ENCODE measurements around the gene TMEM181.

DNA sequence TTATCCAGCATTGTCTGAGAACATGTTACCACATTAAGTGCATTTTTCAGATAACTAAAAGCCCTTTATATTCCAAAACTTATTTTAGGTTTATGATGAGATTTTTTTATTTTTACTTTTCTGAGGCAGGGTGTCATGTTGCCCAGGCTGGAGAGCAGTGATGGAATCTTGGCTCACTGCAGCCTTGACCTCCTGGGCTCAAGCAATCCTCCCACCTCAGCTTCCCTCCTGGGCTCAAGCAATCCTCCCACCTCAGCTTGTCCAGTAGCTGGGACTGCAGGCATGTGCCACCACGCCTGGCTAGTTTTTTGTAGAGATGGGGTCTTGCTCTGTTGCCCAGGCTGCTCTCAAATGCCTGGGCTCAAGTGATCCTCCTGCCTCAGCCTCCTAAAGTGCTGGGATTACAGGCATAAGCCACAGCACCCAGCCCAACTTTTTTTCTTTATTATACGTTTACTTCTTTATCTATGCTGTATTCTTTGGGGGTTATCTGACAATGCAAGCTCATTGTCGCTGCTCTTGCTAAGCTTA, 78.5 kb downstream of the TMEM181 start:
- TF ChIP-seq, protein P1, sequence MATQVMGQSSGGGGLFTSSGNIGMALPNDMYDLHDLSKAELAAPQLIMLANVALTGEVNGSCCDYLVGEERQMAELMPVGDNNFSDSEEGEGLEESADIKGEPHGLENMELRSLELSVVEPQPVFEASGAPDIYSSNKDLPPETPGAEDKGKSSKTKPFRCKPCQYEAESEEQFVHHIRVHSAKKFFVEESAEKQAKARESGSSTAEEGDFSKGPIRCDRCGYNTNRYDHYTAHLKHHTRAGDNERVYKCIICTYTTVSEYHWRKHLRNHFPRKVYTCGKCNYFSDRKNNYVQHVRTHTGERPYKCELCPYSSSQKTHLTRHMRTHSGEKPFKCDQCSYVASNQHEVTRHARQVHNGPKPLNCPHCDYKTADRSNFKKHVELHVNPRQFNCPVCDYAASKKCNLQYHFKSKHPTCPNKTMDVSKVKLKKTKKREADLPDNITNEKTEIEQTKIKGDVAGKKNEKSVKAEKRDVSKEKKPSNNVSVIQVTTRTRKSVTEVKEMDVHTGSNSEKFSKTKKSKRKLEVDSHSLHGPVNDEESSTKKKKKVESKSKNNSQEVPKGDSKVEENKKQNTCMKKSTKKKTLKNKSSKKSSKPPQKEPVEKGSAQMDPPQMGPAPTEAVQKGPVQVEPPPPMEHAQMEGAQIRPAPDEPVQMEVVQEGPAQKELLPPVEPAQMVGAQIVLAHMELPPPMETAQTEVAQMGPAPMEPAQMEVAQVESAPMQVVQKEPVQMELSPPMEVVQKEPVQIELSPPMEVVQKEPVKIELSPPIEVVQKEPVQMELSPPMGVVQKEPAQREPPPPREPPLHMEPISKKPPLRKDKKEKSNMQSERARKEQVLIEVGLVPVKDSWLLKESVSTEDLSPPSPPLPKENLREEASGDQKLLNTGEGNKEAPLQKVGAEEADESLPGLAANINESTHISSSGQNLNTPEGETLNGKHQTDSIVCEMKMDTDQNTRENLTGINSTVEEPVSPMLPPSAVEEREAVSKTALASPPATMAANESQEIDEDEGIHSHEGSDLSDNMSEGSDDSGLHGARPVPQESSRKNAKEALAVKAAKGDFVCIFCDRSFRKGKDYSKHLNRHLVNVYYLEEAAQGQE (IDR thresholded peaks at IDR 0.05; ENCODE audit: unreplicated experiment): no peak
- TF ChIP-seq, protein P2, sequence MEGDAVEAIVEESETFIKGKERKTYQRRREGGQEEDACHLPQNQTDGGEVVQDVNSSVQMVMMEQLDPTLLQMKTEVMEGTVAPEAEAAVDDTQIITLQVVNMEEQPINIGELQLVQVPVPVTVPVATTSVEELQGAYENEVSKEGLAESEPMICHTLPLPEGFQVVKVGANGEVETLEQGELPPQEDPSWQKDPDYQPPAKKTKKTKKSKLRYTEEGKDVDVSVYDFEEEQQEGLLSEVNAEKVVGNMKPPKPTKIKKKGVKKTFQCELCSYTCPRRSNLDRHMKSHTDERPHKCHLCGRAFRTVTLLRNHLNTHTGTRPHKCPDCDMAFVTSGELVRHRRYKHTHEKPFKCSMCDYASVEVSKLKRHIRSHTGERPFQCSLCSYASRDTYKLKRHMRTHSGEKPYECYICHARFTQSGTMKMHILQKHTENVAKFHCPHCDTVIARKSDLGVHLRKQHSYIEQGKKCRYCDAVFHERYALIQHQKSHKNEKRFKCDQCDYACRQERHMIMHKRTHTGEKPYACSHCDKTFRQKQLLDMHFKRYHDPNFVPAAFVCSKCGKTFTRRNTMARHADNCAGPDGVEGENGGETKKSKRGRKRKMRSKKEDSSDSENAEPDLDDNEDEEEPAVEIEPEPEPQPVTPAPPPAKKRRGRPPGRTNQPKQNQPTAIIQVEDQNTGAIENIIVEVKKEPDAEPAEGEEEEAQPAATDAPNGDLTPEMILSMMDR (conservative IDR thresholded peaks at IDR 0.05; ENCODE audit: low read depth in 2 of 2): no peak
- TF ChIP-seq POLR2AphosphoS5 (IDR thresholded peaks at IDR 0.05; ENCODE audit: low read depth) (no peak), EZH2 (IDR thresholded peaks at IDR 0.05; ENCODE audit: low read depth, unreplicated experiment) (no peak), JUNB (IDR thresholded peaks at IDR 0.05; ENCODE audit: unreplicated experiment) (no peak), CREB1 (CRISPR knock-in tag; IDR thresholded peaks at IDR 0.05; ENCODE audit: low read depth) (no peak), EZH2phosphoT487 (IDR thresholded peaks at IDR 0.05; ENCODE audit: unreplicated experiment) (no peak), ZNF114 (CRISPR knock-in tag; IDR thresholded peaks at IDR 0.05) (no peak), NANOG (IDR thresholded peaks at IDR 0.05; ENCODE audit: borderline replicate concordance) (no peak), ZNF331 (CRISPR knock-in tag; IDR thresholded peaks at IDR 0.05; ENCODE audit: low read depth) (no peak), STAT1 (IDR thresholded peaks at IDR 0.05; ENCODE audit: unreplicated experiment) (no peak)
- TF ChIP-seq, protein P3, sequence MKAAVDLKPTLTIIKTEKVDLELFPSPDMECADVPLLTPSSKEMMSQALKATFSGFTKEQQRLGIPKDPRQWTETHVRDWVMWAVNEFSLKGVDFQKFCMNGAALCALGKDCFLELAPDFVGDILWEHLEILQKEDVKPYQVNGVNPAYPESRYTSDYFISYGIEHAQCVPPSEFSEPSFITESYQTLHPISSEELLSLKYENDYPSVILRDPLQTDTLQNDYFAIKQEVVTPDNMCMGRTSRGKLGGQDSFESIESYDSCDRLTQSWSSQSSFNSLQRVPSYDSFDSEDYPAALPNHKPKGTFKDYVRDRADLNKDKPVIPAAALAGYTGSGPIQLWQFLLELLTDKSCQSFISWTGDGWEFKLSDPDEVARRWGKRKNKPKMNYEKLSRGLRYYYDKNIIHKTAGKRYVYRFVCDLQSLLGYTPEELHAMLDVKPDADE (IDR thresholded peaks at IDR 0.05): no peak
- TF ChIP-seq, protein P4, sequence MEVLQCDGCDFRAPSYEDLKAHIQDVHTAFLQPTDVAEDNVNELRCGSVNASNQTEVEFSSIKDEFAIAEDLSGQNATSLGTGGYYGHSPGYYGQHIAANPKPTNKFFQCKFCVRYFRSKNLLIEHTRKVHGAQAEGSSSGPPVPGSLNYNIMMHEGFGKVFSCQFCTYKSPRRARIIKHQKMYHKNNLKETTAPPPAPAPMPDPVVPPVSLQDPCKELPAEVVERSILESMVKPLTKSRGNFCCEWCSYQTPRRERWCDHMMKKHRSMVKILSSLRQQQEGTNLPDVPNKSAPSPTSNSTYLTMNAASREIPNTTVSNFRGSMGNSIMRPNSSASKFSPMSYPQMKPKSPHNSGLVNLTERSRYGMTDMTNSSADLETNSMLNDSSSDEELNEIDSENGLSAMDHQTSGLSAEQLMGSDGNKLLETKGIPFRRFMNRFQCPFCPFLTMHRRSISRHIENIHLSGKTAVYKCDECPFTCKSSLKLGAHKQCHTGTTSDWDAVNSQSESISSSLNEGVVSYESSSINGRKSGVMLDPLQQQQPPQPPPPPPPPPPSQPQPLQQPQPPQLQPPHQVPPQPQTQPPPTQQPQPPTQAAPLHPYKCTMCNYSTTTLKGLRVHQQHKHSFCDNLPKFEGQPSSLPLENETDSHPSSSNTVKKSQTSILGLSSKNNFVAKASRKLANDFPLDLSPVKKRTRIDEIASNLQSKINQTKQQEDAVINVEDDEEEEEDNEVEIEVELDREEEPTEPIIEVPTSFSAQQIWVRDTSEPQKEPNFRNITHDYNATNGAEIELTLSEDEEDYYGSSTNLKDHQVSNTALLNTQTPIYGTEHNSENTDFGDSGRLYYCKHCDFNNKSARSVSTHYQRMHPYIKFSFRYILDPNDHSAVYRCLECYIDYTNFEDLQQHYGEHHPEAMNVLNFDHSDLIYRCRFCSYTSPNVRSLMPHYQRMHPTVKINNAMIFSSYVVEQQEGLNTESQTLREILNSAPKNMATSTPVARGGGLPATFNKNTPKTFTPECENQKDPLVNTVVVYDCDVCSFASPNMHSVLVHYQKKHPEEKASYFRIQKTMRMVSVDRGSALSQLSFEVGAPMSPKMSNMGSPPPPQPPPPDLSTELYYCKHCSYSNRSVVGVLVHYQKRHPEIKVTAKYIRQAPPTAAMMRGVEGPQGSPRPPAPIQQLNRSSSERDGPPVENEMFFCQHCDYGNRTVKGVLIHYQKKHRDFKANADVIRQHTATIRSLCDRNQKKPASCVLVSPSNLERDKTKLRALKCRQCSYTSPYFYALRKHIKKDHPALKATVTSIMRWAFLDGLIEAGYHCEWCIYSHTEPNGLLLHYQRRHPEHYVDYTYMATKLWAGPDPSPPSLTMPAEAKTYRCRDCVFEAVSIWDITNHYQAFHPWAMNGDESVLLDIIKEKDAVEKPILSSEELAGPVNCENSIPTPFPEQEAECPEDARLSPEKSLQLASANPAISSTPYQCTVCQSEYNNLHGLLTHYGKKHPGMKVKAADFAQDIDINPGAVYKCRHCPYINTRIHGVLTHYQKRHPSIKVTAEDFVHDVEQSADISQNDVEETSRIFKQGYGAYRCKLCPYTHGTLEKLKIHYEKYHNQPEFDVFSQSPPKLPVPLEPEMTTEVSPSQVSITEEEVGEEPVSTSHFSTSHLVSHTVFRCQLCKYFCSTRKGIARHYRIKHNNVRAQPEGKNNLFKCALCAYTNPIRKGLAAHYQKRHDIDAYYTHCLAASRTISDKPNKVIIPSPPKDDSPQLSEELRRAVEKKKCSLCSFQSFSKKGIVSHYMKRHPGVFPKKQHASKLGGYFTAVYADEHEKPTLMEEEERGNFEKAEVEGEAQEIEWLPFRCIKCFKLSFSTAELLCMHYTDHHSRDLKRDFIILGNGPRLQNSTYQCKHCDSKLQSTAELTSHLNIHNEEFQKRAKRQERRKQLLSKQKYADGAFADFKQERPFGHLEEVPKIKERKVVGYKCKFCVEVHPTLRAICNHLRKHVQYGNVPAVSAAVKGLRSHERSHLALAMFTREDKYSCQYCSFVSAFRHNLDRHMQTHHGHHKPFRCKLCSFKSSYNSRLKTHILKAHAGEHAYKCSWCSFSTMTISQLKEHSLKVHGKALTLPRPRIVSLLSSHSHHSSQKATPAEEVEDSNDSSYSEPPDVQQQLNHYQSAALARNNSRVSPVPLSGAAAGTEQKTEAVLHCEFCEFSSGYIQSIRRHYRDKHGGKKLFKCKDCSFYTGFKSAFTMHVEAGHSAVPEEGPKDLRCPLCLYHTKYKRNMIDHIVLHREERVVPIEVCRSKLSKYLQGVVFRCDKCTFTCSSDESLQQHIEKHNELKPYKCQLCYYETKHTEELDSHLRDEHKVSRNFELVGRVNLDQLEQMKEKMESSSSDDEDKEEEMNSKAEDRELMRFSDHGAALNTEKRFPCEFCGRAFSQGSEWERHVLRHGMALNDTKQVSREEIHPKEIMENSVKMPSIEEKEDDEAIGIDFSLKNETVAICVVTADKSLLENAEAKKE (CRISPR knock-in tag; IDR thresholded peaks at IDR 0.05): no peak

Measured in GM23338 (cell line).